HepG2 (cell line): ENCODE data around the gene NGDN. TPM values are rescaled to one million over a fixed set of nuclear protein-coding genes. Genes with fewer than 3 reads are reported as not detected.

Experiments used
- ATM ChIP-seq: fragments of 450-650 bp; IDR thresholded peaks from 2 replicates; pipeline ENCODE4 v1.7.1; 2017; ENCODE audit warnings: mild to moderate bottlenecking, borderline replicate concordance
- FIP1L1 ChIP-seq: fragments of 200-400 bp; formaldehyde crosslinking; IDR thresholded peaks from 2 replicates; pipeline ENCODE4 v1.6.1; 2018; ENCODE audit warnings: low read depth, mild to moderate bottlenecking, low read length, moderate library complexity, borderline replicate concordance; ENCODE audit not compliant: insufficient read depth
- FOSL2 ChIP-seq: sonication (generic); formaldehyde crosslinking; IDR thresholded peaks from 2 replicates; pipeline ENCODE4 v1.4.0; 2020; ENCODE audit warnings: missing genetic modification reagents
- GTF2F1 ChIP-seq: fragments of 150-350 bp; IDR thresholded peaks from 2 replicates; pipeline ENCODE4 v1.6.1; 2014; ENCODE audit warnings: low read length
- JUNB ChIP-seq: sonication (generic); formaldehyde crosslinking; IDR thresholded peaks from 2 replicates; pipeline ENCODE4 v1.8.0; 2022; ENCODE audit warnings: missing genetic modification reagents, mild to moderate bottlenecking, borderline replicate concordance
- KDM1A ChIP-seq: IDR thresholded peaks from 2 replicates; pipeline ENCODE4 v1.6.1; 2016; ENCODE audit warnings: missing compliant biosample characterization
- KDM3A ChIP-seq: IDR thresholded peaks from 2 replicates; pipeline ENCODE4 v1.6.1; 2018; ENCODE audit warnings: low read depth, missing compliant biosample characterization
- KLF6 ChIP-seq: IDR thresholded peaks from 2 replicates; pipeline ENCODE4 v1.8.0; 2016; ENCODE audit warnings: missing biosample characterization, missing genetic modification reagents
- KLF9 ChIP-seq: IDR thresholded peaks from 2 replicates; pipeline ENCODE4 v1.6.1; 2016; ENCODE audit warnings: low read depth
- KMT2A ChIP-seq: sonication (generic); formaldehyde crosslinking; IDR thresholded peaks from 2 replicates; pipeline ENCODE4 v1.4.0; 2020; ENCODE audit warnings: missing genetic modification reagents
- MIXL1 ChIP-seq: IDR thresholded peaks from 2 replicates; pipeline ENCODE4 v1.6.1; 2016
- ONECUT2 ChIP-seq: sonication (generic); formaldehyde crosslinking; IDR thresholded peaks from 2 replicates; pipeline ENCODE4 v1.4.0; 2020; ENCODE audit warnings: missing genetic modification reagents
- RBM22 ChIP-seq: fragments of 200-400 bp; formaldehyde crosslinking; optimal IDR thresholded peaks from 2 replicates; pipeline ENCODE3; 2017; ENCODE audit warnings: mild to moderate bottlenecking, low read length, moderate library complexity
- SIX4 ChIP-seq: sonication (generic); formaldehyde crosslinking; IDR thresholded peaks from 2 replicates; pipeline ENCODE4 v1.4.0; 2020; ENCODE audit warnings: missing genetic modification reagents
- SOX6 ChIP-seq, 2 experiments: fragments of 450-650 bp in 1 of 2; sonication (generic) in 1 of 2; formaldehyde crosslinking in 1 of 2; IDR thresholded peaks; 2 replicates each; pipeline versions ENCODE4 v1.4.0 to v1.6.1; 2017 to 2020; ENCODE audit warnings: antibody characterized with exemption in 1 of 2, mild to moderate bottlenecking in 1 of 2, missing genetic modification reagents in 1 of 2
- TAF15 ChIP-seq: fragments of 200-400 bp; formaldehyde crosslinking; IDR thresholded peaks from one replicate; pipeline ENCODE4 v1.6.1; 2018; ENCODE audit warnings: mild to moderate bottlenecking, low read depth, low read length; ENCODE audit not compliant: poor library complexity, severe bottlenecking
- U2AF1 ChIP-seq: fragments of 200-400 bp; formaldehyde crosslinking; optimal IDR thresholded peaks from 2 replicates; pipeline ENCODE3; 2017; ENCODE audit warnings: mild to moderate bottlenecking, low read depth, low read length
- ZBTB7B ChIP-seq: sonication (generic); formaldehyde crosslinking; IDR thresholded peaks from 2 replicates; pipeline ENCODE4 v1.4.0; 2020; ENCODE audit warnings: missing genetic modification reagents
- ZFAT ChIP-seq: sonication (generic); formaldehyde crosslinking; conservative IDR thresholded peaks from 2 replicates; pipeline ENCODE4 v1.8.1; 2023; ENCODE audit warnings: missing genetic modification reagents, inconsistent platforms
- ZKSCAN1 ChIP-seq: fragments of 150-350 bp; IDR thresholded peaks from 2 replicates; pipeline ENCODE4 v1.6.1; 2014; ENCODE audit warnings: low read length
- ZNF10 ChIP-seq: sonication (generic); formaldehyde crosslinking; IDR thresholded peaks from 2 replicates; pipeline ENCODE4 v1.4.0; 2020; ENCODE audit warnings: mild to moderate bottlenecking, low read depth, missing genetic modification reagents, borderline replicate concordance
- ZNF235 ChIP-seq: sonication (generic); formaldehyde crosslinking; IDR thresholded peaks from 2 replicates; pipeline ENCODE4 v1.8.1; 2023; ENCODE audit warnings: mild to moderate bottlenecking, missing genetic modification reagents, borderline replicate concordance
- ZNF337 ChIP-seq: sonication (generic); formaldehyde crosslinking; IDR thresholded peaks from 2 replicates; pipeline ENCODE4 v1.5.1; 2020; ENCODE audit warnings: missing genetic modification reagents, low read depth, mild to moderate bottlenecking, borderline replicate concordance
- ZNF772 ChIP-seq: sonication (generic); formaldehyde crosslinking; IDR thresholded peaks from 2 replicates; pipeline ENCODE4 v1.5.0; 2020; ENCODE audit warnings: mild to moderate bottlenecking, missing genetic modification reagents
- polyA plus RNA-seq, 8 experiments: library from polyadenylated mRNA; depleted of rRNA in 3 of 8; stranded (reverse) in 7 of 8; unstranded in 1 of 8; fragments of >200 nt; fragmentation: Illumina TruSeq in 4 of 8; extraction: Trizol in 4 of 8; gene quantifications; 2 replicates each; pipeline versions ENCODE4 v1.2.1 to v1.2.3, GENCODE V29; 2011 to 2016; ENCODE audit warnings: low read depth in 4 of 8, missing spikeins in 1 of 8, mixed read lengths in 1 of 8; ENCODE audit not compliant: insufficient read depth in 1 of 8
- total RNA-seq, 5 experiments: library from RNA; depleted of rRNA; stranded (reverse); fragments of >200 nt; fragmentation: Illumina TruSeq; extraction: Trizol; gene quantifications; 2 replicates each; pipeline ENCODE4 v1.2.3, GENCODE V29; 2016; ENCODE audit warnings: low read depth in 1 of 5
- TF ChIP-seq, protein P1 (sequence below): IDR thresholded peaks from 2 replicates; pipeline ENCODE4 v1.6.1; 2016
- TF ChIP-seq, protein P2 (sequence below): sonication (generic); formaldehyde crosslinking; IDR thresholded peaks from 2 replicates; pipeline ENCODE4 v1.5.0; 2020; ENCODE audit warnings: mild to moderate bottlenecking, missing genetic modification reagents, moderate library complexity
- TF ChIP-seq, protein P3 (sequence below): sonication (generic); formaldehyde crosslinking; IDR thresholded peaks from 2 replicates; pipeline ENCODE4 v1.4.0; 2020; ENCODE audit warnings: missing genetic modification reagents
- TF ChIP-seq, protein P4 (sequence below): sonication (generic); formaldehyde crosslinking; IDR thresholded peaks from 2 replicates; pipeline ENCODE4 v1.8.0; 2023; ENCODE audit warnings: mild to moderate bottlenecking, missing genetic modification reagents

Gene NGDN
- total and polyA plus RNA-seq, 2 of the 13 experiments (the other 11 are each of a cell fraction or from before 2014, with no cell fraction given) = 154 to 216 TPM

DNA sequence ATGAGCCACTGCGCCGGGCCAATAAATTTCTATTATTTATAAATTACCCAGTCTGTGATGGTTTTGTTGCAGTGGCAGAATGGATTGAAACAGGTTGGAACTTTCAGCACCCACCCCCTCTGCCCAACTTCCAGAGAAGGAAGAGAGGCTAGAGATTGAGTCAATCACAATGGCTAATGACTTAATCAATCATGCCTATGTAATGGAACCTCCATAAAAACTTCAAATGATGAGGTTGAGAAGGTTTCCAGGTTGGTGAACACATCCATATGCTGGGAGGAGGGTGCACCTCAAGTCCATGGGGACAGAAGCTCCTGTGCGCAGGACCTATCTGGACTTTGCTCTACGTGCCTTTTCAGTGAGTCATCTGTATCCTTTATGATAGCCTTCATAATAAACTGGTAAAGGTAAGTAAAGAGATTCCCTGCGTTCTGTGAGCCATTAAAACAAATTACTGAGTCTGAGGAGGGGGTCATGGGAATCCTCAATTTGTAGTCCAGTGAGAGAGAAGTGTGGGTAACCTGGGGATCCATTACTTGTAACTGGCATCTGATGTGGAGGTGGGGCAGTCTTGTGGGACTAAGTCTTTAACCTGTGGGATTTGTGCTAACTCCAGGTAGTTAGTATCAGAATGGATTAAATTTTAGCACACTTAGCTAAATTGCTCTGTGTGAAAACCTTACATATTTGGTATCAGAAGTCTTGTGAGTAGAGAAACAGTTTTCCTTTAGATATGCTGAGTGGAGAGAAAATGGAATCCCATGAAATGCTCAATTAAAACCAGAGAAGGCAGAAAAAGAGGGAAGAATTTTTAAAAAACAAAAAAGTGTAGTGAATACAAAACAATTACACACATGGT is 11.7 kb upstream of the NGDN start (continued):
- TF ChIP-seq ZFAT (CRISPR knock-in tag) (no peak), GTF2F1 (no peak), KMT2A (CRISPR knock-in tag) (no peak), ZNF10 (no peak), ZBTB7B (0 out of 2 replicates have a peak, but pooled peaks have one; percentile 20), RBM22 (no peak), ONECUT2 (CRISPR knock-in tag) (no peak), KLF6 (CRISPR knock-in tag) (no peak), KDM1A (peak; percentile 79; the same call in 1 of the 2 replicates), U2AF1 (no peak), ZNF772 (CRISPR knock-in tag) (no peak), ZNF235 (CRISPR knock-in tag) (no peak), MIXL1 (peak; percentile 76; the same call in 1 of the 2 replicates), FIP1L1 (no peak), TAF15 (no peak), FOSL2 (peak; percentile 99), ZNF337 (no peak), SIX4 (CRISPR knock-in tag) (0 out of 2 replicates have a peak, but pooled peaks have one; percentile 41), KLF9 (0 out of 2 replicates have a peak, but pooled peaks have one; percentile 58), JUNB (peak; percentile 97), KDM3A (CRISPR knock-in tag) (0 out of 2 replicates have a peak, but pooled peaks have one; percentile 22), SOX6 (IDR thresholded peaks at IDR 0.05) (no peak), SOX6 (CRISPR knock-in tag; IDR thresholded peaks at IDR 0.05) (peak; percentile 47), ZKSCAN1 (peak; percentile 33; the same call in 1 of the 2 replicates), ATM (no peak)
- TF ChIP-seq, protein P1, sequence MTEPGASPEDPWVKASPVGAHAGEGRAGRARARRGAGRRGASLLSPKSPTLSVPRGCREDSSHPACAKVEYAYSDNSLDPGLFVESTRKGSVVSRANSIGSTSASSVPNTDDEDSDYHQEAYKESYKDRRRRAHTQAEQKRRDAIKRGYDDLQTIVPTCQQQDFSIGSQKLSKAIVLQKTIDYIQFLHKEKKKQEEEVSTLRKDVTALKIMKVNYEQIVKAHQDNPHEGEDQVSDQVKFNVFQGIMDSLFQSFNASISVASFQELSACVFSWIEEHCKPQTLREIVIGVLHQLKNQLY (CRISPR knock-in tag) = peak; percentile 32; the same call in 1 of the 2 replicates
- TF ChIP-seq, protein P2, sequence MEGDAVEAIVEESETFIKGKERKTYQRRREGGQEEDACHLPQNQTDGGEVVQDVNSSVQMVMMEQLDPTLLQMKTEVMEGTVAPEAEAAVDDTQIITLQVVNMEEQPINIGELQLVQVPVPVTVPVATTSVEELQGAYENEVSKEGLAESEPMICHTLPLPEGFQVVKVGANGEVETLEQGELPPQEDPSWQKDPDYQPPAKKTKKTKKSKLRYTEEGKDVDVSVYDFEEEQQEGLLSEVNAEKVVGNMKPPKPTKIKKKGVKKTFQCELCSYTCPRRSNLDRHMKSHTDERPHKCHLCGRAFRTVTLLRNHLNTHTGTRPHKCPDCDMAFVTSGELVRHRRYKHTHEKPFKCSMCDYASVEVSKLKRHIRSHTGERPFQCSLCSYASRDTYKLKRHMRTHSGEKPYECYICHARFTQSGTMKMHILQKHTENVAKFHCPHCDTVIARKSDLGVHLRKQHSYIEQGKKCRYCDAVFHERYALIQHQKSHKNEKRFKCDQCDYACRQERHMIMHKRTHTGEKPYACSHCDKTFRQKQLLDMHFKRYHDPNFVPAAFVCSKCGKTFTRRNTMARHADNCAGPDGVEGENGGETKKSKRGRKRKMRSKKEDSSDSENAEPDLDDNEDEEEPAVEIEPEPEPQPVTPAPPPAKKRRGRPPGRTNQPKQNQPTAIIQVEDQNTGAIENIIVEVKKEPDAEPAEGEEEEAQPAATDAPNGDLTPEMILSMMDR (CRISPR knock-in tag) = no peak
- TF ChIP-seq, protein P3, sequence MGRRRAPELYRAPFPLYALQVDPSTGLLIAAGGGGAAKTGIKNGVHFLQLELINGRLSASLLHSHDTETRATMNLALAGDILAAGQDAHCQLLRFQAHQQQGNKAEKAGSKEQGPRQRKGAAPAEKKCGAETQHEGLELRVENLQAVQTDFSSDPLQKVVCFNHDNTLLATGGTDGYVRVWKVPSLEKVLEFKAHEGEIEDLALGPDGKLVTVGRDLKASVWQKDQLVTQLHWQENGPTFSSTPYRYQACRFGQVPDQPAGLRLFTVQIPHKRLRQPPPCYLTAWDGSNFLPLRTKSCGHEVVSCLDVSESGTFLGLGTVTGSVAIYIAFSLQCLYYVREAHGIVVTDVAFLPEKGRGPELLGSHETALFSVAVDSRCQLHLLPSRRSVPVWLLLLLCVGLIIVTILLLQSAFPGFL (CRISPR knock-in tag) = no peak
- TF ChIP-seq, protein P4, sequence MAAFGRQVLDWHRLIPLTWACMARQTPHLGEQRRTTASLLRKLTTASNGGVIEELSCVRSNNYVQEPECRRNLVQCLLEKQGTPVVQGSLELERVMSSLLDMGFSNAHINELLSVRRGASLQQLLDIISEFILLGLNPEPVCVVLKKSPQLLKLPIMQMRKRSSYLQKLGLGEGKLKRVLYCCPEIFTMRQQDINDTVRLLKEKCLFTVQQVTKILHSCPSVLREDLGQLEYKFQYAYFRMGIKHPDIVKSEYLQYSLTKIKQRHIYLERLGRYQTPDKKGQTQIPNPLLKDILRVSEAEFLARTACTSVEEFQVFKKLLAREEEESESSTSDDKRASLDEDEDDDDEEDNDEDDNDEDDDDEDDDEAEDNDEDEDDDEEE (CRISPR knock-in tag) = peak; percentile 71
